HG03139 (cell line): ENCODE results near the gene NPFFR1.
"Not testable (repeated sequence)": the region's sequence is repeated elsewhere in the genome, so short reads cannot be mapped to it uniquely, and the experiment has no call there.

Experiments used
- ATAC-seq: cut with Tn5 transposase; IDR thresholded peaks from one replicate; pipeline ENCODE4 v1.9.1; 2021; ENCODE audit not compliant: unreplicated experiment

NPFFR1 gene

DNA sequence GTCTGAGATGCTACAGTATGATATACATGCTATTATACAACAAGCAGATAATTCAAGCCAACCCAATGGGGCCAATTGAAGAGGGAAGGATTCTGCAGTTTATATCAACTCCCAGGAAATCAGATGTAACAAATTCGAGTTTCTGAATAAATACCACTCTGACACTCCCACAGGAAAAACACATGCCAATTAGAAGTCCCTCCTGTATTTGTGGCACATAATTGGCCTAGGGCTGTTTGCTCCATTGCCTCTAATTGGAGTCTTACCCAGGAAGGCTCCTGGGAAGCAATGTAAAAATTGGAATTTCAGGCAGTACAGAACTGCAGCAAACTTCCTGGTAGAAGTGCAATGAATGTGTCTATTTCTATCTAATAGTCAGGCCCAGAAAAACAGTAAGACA, 55.3 kb downstream of the NPFFR1 start:
- ATAC-seq, result no peak

DNA sequence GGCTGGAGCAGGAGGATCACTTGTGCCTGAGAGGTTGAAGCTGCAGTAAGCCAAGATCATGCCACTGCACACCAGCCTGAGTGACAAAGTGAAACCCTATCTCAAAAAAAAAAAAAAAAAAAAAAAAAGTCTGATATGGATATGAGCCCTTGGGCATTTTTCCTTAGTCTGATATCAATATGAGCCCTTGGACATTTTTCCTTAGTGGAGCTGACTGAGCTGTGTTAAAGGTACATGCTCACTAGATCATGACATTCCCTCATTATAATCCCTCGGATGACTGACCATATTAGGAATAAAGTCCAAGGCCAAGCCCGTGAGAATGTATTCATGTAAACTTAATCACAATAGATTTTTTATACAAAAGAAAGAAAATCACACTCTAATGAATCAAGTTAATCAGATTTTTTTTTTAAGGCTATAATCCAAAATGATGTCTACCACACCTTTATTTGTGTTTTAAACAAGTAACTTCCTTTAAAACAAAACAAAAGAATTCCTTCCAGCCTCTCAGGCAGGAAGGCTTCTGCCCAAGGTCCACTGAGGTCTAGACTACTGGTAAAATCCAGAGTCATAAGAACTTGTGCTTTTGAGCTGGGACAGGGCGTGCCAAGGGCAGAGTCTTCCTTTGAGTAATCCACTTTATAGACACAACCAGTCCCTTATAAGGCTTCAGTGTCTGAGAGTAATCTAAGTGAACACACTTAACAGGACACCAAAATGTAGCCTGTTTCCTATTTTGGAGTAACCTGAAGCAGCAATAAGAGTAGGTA, 56.1 kb downstream of the NPFFR1 start:
- ATAC-seq, result no peak

DNA sequence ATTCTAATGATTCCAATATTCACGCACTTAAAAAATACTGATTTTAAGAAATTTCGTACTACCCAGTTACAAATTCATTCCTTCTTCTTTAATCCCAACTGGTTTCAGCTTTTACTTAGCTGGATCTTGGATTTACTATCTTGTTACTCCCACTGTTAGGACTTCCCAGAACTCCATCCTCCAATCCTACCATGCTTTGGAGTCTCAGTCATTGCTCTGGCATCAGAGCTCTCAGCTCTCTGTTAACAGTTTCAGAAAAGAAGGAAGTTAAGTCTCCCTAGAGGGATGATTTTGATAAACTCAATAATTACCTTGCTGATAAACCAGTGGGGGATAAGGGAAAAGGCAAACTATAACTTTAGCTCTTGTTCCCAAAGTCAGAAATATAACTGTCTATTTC, 60.1 kb downstream of the NPFFR1 start:
- ATAC-seq, result no peak

DNA sequence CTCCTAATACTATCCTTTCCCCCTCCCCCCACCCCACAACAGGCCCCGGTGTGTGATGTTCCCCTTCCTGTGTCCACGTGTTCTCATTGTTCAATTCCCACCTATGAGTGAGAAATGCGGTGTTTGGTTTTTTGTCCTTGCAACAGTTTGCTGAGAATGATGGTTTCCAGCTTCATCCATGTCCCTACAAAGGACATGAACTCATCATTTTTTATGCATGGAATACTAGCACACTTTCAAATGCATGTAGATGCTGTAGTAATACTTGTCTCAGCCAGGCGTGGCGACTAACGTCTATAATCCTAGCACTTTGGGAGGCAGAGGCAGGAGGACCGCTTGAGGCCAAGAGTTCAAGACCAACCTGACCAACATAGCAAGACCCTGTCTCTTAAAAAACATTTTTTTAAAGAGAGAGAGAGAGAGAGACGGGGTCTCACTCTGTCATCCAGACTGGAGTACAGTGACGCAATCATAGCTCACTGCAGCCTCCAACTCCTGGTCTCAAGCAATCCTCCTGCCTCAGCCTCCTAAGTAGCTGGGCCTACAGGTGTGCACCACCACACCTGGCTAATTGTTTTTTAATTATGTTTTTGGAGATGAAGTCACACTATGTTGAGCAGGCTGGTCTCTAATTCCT, 60.9 kb downstream of the NPFFR1 start:
- not testable (repeated sequence) for ATAC-seq

DNA sequence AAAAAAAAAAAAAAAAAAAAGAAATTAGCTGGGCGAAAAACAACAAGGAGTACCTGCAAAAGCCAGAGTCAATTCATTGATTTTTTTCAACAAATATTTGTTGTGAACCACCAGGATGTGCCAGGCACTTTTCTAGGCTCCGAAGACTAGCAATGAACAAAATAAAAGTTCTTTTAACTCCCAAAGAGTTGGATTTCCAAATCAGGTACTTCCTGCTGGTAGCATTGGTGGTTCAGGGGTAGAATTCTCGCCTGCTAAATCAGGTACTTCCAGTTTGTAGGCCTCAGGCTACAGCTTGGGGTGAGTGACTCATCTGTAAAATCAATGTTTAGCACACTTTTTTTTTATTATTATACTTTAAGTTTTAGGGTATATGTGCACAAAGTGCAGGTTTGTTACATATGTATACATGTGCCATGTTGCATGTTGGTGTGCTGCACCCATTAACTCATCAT, 61.4 kb downstream of the NPFFR1 start:
- no peak for ATAC-seq

DNA sequence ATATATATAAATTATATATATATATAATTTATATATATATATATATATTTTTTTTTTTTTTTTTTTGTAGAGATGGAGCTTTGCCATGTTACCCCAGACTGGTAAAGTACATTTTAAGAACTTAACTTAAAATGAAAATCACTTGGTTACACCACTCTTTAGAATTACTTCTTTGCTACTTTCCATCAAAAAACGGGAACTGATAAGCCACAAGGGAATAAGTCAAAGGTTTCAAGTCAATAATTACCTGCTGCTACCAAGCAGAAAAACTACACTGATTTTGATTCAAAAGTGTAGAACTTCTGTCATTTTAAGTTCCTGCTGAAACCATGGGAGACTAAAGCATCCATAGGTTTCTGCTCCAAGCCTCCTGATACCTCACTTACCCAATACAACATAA, 62.8 kb downstream of the NPFFR1 start:
- ATAC-seq, result no peak

DNA sequence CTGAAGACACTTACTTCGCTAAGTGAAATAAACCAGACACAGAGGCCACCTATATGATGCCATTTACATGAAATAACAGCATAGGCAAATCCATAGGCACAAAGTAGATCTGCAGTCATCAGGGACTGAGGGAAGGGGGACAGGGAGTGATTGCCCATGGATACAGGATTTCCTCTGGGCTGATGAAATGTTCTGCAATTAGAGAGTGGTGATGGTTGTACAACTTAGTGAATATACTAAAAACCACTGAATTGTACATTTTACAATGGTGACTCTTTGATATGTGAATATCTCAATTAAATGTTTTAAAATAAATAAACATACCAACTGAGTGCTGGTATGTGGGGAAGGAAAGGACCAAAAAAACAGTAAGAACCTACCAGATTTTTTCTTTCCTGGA, 70.9 kb downstream of the NPFFR1 start:
- no peak for ATAC-seq

DNA sequence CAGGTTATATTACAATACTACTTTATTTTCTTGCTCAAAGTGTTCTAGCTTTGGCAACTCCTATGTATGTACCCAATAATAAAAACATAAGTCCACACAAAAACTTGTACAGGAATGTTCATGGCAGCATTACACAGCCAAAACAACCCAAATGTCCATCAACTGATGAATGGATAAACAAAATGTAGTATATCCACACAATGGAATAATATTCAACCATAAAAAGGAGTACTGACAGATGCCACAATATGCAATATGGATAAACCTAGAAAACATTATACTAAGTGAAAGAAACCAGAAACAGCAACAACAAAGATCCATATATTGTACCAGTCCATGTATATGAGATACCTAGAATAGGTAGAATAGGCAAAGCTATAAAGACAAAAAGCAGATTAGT, 71.5 kb downstream of the NPFFR1 start:
- no peak for ATAC-seq

DNA sequence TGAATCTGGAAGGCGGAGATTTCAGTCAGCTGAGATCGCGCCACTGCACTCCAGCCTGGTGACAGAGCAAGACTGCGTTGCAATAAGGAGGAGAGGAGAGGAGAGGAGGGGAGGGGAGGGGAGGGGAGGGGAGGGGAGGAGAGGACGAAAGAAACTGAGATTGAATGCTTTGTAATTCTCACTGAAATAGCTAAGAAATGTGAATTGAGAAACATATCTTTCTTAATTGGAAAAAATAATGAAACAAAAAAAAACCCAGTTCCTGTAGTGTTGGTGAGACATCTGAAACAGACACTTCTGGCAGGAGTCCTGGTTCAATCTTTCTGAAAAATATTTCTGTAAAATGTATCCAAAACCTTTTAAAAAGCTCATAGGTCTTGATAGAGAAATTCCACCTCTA, 77.0 kb downstream of the NPFFR1 start:
- no peak for ATAC-seq

DNA sequence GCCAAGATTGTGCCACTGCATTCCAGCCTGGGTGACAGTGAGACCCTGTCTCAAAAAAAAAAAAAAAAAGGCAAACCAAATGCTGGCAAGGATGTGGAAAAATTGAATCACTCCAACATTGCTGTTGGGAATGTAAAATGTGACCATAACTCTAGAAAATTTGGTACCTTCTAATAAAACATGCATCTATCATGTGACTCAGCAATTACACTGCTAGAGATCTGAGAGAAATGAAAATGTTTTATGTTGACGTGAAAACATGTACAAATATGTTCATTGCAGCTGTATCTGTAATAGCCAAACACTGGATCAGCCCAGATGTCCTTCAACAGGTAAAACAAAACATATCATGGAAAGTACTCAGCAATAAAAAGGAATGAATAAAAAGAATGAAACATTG, 82.7 kb downstream of the NPFFR1 start:
- no peak for ATAC-seq

DNA sequence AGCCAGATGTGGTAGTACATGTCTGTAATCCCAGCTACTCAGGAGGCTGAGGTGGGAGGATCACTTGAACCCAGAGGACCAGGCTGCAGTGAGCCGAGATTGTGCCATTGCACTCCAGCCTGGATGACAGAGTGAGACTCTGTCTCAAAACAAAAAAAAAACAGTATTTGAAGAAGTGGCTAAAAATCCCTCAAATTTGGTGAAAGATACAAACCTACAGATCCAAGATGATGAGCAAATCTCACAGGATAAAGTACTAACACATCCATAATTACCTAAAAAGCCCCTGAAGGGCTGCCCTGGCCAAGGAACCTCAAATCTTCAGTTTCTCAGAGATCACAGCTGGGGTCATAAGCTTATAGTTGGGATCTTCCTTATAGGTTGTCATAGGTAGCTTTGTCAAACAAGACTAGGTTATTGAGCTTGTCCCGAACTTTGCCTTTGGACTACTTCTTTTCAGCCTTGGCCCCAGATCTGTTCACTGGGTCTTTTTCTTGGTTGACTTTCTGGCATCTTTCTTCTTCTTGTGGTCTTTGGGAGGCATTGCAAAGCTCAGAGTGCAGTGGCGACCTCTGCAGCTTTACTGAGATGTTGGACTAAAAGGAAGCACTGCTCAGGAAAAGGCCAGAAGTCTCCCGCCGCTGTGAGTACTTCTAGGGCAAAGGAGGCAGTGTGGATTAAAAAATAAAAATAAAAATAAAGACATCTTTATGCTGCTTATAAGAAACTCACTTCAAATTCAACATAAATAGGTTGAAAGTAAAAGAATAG, 84.9 kb downstream of the NPFFR1 start:
- no peak for ATAC-seq
